HFF-Myc (cell line): ENCODE measurements around the gene MAGED1.

ENCODE experiments used
- DNase-seq: peaks from one replicate; pipeline ENCODE4 v3.0.0-alpha.2; 2011; ENCODE audit warnings: low read depth; ENCODE audit errors: extremely low read depth
- H3K4me3 ChIP-seq: replicated peaks from 2 replicates; pipeline ENCODE4 v1.5.1; 2011; ENCODE audit warnings: low read depth, mild to moderate bottlenecking, control low read depth, low read length
- CTCF ChIP-seq: IDR thresholded peaks from 2 replicates; pipeline ENCODE4 v1.5.1; 2012; ENCODE audit warnings: mild to moderate bottlenecking, low read depth, low read length, control low read depth; ENCODE audit errors: missing control alignments

MAGED1 gene

GRCh38 chrX:51874123-51874522 lies 19.3 kb upstream of the MAGED1 start:
- no peak for TF ChIP-seq CTCF
- H3K4me3 ChIP-seq = no peak overlapping the region
- no peak for DNase-seq

GRCh38 chrX:51876441-51876840 lies 17.0 kb upstream of the MAGED1 start:
- H3K4me3 ChIP-seq = no peak overlapping the region
- DNase-seq = no peak
- no peak for TF ChIP-seq CTCF

GRCh38 chrX:51878056-51878455 lies 15.4 kb upstream of the MAGED1 start:
- TF ChIP-seq CTCF = no peak
- H3K4me3 ChIP-seq = no peak overlapping the region

GRCh38 chrX:51889851-51890250 lies 3.6 kb upstream of the MAGED1 start:
- TF ChIP-seq CTCF = no peak
- no peak overlapping the region for H3K4me3 ChIP-seq
- DNase-seq = no peak

More at GRCh38 chrX:51878056-51878455, 15.4 kb upstream of the MAGED1 start:
- DNase-seq = no peak

- DNase-seq = no peak
Observed at GRCh38 chrX:51891245-51891644, 2.2 kb upstream of the MAGED1 start.

GRCh38 chrX:51891821-51892551 lies 1.4 kb upstream of the MAGED1 start:
- DNase-seq = peak; percentile 53
- H3K4me3 ChIP-seq = no peak overlapping the region
- no peak for TF ChIP-seq CTCF

More at GRCh38 chrX:51891245-51891644, 2.2 kb upstream of the MAGED1 start:
- TF ChIP-seq CTCF = no peak
- H3K4me3 ChIP-seq = no peak overlapping the region
